GM12872 (cell line): ENCODE data around the gene TANK.

Source experiments
- TF ChIP-seq, protein P1 (sequence below): IDR thresholded peaks from 3 replicates; pipeline ENCODE4 v1.5.1; 2011; ENCODE audit warnings: low read depth, mild to moderate bottlenecking, low read length, moderate library complexity; ENCODE audit not compliant: insufficient read depth

TANK gene

DNA sequence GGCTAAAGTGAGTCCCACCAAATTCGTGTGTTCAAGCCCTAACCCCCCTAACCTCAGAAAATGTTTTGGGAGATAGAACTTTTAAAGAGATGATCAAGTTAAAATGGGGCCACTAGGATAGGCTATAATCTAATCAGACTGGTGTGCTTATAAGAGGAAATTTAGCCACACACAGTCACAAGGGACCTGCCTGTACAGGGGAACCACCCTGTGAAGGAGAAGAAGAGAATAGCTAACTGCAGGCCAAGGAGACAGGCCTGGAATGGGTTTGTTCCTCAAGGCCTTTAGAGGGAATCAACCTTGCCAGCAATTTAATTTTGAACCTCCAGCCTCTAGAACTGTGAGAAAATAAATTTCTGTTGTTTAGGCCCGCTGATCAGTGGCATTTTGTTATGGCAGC, 36.0 kb upstream of the TANK start:
- TF ChIP-seq, protein P1, sequence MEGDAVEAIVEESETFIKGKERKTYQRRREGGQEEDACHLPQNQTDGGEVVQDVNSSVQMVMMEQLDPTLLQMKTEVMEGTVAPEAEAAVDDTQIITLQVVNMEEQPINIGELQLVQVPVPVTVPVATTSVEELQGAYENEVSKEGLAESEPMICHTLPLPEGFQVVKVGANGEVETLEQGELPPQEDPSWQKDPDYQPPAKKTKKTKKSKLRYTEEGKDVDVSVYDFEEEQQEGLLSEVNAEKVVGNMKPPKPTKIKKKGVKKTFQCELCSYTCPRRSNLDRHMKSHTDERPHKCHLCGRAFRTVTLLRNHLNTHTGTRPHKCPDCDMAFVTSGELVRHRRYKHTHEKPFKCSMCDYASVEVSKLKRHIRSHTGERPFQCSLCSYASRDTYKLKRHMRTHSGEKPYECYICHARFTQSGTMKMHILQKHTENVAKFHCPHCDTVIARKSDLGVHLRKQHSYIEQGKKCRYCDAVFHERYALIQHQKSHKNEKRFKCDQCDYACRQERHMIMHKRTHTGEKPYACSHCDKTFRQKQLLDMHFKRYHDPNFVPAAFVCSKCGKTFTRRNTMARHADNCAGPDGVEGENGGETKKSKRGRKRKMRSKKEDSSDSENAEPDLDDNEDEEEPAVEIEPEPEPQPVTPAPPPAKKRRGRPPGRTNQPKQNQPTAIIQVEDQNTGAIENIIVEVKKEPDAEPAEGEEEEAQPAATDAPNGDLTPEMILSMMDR = no peak

DNA sequence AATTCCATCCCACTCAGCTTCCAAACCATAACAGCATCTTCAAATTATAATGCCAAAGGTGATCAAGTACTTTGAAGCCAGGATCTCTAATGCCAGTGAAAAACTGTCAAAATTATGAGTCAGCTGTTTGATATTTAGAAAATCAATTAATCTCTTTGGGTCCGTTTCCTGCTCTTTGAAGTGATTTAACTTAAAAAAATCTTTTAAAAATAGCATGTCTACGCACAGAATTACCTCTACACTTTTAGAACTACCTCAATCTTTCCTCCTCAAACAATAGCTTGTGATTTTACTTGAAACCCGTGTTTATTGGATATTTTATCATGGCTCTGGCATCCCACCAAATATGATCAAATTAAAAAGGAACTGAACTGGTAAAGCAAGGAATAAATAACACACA, 31.3 kb upstream of the TANK start:
- TF ChIP-seq, protein P1 = no peak

DNA sequence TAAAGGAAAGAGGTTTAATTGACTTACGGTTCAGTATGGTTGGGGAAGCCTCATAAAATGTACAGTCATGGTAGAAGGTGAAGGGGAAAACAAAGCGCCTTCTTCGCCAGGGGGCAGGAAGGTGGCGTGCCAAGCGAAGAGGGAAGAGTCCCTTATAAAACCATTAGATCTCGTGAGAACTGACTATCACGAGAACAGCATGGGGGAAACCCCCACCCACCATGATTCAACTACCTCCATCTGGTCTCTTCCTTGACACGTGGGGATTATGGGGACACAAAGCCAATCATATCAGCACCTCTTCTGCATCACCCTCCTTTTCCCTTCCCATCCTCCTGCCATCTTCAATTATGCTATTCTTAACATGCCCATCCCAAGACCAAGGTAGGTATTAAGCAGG, 29.9 kb upstream of the TANK start:
- TF ChIP-seq, protein P1 = no peak

DNA sequence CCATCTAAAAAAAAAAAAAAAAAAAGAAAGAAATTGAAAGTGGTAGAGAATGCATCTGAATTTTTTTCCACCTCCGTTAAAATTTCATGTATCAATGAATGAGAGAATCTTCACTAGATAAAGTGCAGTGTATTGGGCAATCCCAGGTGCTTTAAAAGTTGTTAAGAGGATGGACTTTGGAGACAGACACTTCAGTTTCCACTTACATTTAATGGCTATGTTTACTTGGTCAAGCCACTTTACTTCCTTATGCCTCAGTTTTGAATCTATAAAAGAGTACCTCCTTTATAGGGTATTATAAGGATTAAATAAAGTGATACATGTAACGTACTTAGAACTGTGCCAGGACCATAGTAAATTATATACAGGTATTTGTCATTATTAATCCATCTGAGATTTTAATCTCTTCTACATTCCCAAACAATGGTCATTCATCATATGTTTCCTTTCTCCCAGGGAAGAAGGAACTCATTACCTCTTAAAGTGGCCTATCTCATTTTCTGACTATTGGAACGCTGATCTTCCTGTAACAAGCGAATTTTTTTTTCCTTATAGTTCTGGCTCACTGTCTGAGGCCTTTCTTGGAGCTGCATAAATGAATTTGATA, 29.1 kb upstream of the TANK start:
- TF ChIP-seq, protein P1 = no peak

DNA sequence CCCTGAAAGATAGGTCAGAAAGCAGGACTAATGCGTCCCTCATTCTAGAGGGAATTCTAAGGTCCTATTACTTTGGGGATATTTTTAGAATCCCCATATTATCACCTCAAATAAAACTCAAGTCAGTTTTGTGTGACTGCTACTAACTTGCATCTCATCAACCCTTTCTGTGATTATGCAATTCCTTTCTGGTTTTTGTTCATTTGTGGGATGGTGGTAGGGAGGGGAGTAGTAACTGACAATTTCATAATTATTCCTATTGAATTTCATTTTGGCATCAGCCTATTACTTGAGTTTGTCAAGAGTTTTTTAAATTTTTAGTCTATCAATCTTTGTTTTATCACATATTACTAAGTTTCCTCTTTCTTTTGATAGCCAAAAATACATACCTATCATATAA, 28.4 kb upstream of the TANK start:
- TF ChIP-seq, protein P1 = no peak

DNA sequence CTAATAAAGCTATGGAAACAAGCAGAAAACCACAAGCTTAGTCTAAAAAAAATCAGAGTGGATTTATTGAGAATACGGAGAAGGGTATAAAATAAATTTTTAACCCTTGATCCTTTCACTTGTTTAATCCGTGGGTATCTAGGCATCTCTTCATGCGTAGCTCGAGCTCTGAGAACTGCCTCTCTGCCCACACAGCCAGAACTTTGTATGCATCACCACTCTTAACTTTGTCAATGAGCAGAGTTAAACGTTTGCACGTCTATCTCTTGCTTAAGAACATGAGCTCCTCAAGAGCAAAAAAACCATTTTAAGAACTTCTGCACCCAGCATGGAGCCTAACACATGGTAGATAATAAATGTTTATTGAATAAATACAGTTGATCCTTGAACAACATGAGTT, 26.9 kb upstream of the TANK start:
- TF ChIP-seq, protein P1 = no peak

DNA sequence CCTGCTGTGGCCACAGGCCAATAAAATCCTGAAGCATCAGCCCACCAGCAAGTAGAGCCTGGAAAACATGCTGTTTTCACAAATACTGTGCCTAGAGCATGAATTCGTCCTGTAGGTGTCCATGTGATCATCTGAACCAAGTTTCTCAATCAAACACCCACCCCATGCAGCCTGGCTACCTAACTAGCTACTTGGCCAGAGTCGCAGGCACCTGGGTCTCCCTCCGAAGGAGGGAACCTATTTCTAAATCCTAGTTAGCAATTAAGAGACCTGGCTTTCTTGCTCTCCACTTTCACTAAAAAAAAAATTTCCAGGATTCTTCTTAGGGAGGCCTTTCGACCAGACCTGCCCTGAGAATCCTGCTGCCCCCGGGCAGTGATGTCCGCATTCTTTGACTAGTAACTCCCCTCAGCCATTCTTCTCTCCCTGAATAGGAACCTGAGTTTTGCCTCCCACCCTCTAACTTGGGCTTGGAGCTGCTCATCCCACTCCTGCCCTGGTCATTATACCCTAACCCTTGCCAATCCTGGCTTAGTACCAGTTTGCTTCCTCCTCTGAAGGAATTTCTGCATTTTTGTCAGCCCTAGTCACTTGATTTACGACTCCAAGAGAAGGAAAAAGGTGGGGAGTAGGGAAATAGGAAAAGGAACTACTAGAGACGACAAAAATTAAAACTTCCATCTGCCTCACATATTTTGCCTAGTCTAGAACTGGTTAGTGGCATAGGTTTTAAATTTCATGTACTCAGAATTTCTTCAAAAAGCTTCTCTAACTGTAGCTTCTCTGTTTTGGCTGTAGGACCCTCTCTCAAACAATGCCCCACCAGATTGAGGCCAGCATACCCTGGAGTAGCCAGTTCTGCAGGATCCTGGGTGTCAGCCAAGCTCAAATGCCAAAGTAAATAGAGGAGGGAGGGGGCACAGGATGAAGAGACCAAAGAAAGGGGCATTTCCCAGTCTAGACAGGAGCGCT, 25.4 kb upstream of the TANK start:
- TF ChIP-seq, protein P1 = no peak
